Neuronal stem cell (in vitro differentiated cells): Measurements from ENCODE around the gene UPK1B.

Experiments
- DNase-seq: peaks from one replicate; pipeline ENCODE4 v3.0.0-alpha.2; 2013; ENCODE audit warnings: low spot score
- H2AFZ ChIP-seq: one replicate; pipeline ENCODE4 v1.6.1; 2013; ENCODE audit warnings: mild to moderate bottlenecking, low read length, inconsistent platforms
- H2AK5ac ChIP-seq: 2 replicates; pipeline ENCODE4 v1.6.1; 2013; ENCODE audit warnings: low read depth, mild to moderate bottlenecking, inconsistent platforms, low read length, moderate library complexity, mixed read lengths
- H2BK120ac ChIP-seq: 2 replicates; pipeline ENCODE4 v1.6.1; 2013; ENCODE audit warnings: low read depth, mild to moderate bottlenecking, inconsistent platforms, low read length, moderate library complexity, mixed read lengths
- H2BK12ac ChIP-seq: one replicate; pipeline ENCODE4 v1.6.1; 2013; ENCODE audit warnings: low read length, inconsistent platforms
- H2BK15ac ChIP-seq: 2 replicates; pipeline ENCODE4 v1.6.1; 2013; ENCODE audit warnings: mild to moderate bottlenecking, low read length, inconsistent platforms, mixed read lengths
- H2BK5ac ChIP-seq: one replicate; pipeline ENCODE4 v1.6.1; 2013; ENCODE audit warnings: inconsistent platforms, mild to moderate bottlenecking, low read length, moderate library complexity
- H3K14ac ChIP-seq: one replicate; pipeline ENCODE4 v1.6.1; 2013; ENCODE audit warnings: low read length, inconsistent platforms
- H3K18ac ChIP-seq: 2 replicates; pipeline ENCODE4 v1.6.1; 2013; ENCODE audit warnings: low read length, inconsistent platforms
- H3K23ac ChIP-seq: 2 replicates; pipeline ENCODE4 v1.6.1; 2013; ENCODE audit warnings: low read depth, mild to moderate bottlenecking, mixed read lengths, low read length, inconsistent platforms; ENCODE audit not compliant: poor library complexity
- H3K27ac ChIP-seq: replicated peaks from 3 replicates; pipeline ENCODE4 v1.5.1; 2013; ENCODE audit warnings: low read length, inconsistent platforms
- H3K27me3 ChIP-seq, 3 experiments: 2 replicates each; pipeline ENCODE4 v1.6.1; 2013; ENCODE audit warnings: low read length in 3 of 3, mild to moderate bottlenecking in 2 of 3, inconsistent platforms in 1 of 3, low read depth in 1 of 3, mixed read lengths in 1 of 3, moderate library complexity in 1 of 3; ENCODE audit not compliant: control insufficient read depth in 3 of 3, insufficient read depth in 3 of 3
- H3K36me3 ChIP-seq, 2 donors: replicated peaks in 1 of 2; 2 replicates each; pipeline ENCODE4 v1.6.1; 2013; ENCODE audit warnings: low read length in 2 of 2; ENCODE audit not compliant: control insufficient read depth in 2 of 2, insufficient read depth in 2 of 2
- H3K4ac ChIP-seq: 2 replicates; pipeline ENCODE4 v1.6.1; 2013; ENCODE audit warnings: inconsistent platforms, mild to moderate bottlenecking, low read length, moderate library complexity
- H3K4me1 ChIP-seq, 2 donors: 1 replicate in 1 of 2; 2 replicates in 1 of 2; pipeline ENCODE4 v1.6.1; 2013; ENCODE audit warnings: low read length in 2 of 2, low read depth in 1 of 2; ENCODE audit not compliant: control insufficient read depth in 2 of 2, insufficient read depth in 1 of 2
- H3K4me2 ChIP-seq: one replicate; pipeline ENCODE4 v1.6.1; 2013; ENCODE audit warnings: mild to moderate bottlenecking, low read length, inconsistent platforms; ENCODE audit not compliant: insufficient read depth, poor library complexity, severe bottlenecking
- H3K4me3 ChIP-seq, 2 donors: 2 replicates each; pipeline ENCODE4 v1.5.1; 2013; ENCODE audit warnings: low read length in 2 of 2, mild to moderate bottlenecking in 2 of 2, inconsistent platforms in 1 of 2, moderate library complexity in 1 of 2
- H3K79me1 ChIP-seq: one replicate; pipeline ENCODE4 v1.6.1; 2013; ENCODE audit warnings: low read depth, mild to moderate bottlenecking, inconsistent platforms, low read length, moderate library complexity
- H3K9ac ChIP-seq: one replicate; pipeline ENCODE4 v1.6.1; 2013; ENCODE audit warnings: mild to moderate bottlenecking, low read depth, low read length, inconsistent platforms; ENCODE audit not compliant: poor library complexity
- H3K9me3 ChIP-seq, 2 donors: replicated peaks in 1 of 2; 2 replicates each; pipeline versions ENCODE3 to v1.6.1; 2013; ENCODE audit warnings: low read length in 2 of 2, mild to moderate bottlenecking in 2 of 2, inconsistent platforms in 1 of 2, low read depth in 1 of 2, mixed read lengths in 1 of 2, moderate library complexity in 1 of 2; ENCODE audit not compliant: control insufficient read depth in 2 of 2, insufficient read depth in 1 of 2
- H4K8ac ChIP-seq: one replicate; pipeline ENCODE4 v1.6.1; 2013; ENCODE audit warnings: low read depth, mild to moderate bottlenecking, inconsistent platforms, low read length, moderate library complexity
- H4K91ac ChIP-seq: one replicate; pipeline ENCODE4 v1.6.1; 2013; ENCODE audit warnings: low read length, low read depth, mild to moderate bottlenecking, inconsistent platforms; ENCODE audit not compliant: poor library complexity
- whole genome bisulfite sequencing, 2 donors: extraction: QIAGEN DNeasy Blood & Tissue Kit; methylation state at CpG; one replicate each; pipeline ENCODE4 v1.1.7; 2013; ENCODE audit warnings: missing lambda C conversion rate in 2 of 2, mixed read lengths in 1 of 2; ENCODE audit not compliant: insufficient read length in 2 of 2, insufficient replicate concordance in 1 of 2; ENCODE audit errors: extremely low coverage in 2 of 2; 5-methylcytosine and 5-hydroxymethylcytosine counted together

Gene UPK1B

GRCh38 chr3:119205685-119206084 lies 32.3 kb downstream of the UPK1B start:
- Histone ChIP-seq H3K14ac (no peak overlapping the region), H3K23ac (no peak overlapping the region), H3K79me1 (no peaks in the 10 kb centered on the region), H2BK12ac (no peak overlapping the region), H3K27me3 (no peaks in the 10 kb centered on the region), H4K91ac (no peak overlapping the region), H3K4me3 (no peak overlapping the region), H2AFZ (no peak overlapping the region), H3K9me3 (no peaks in the 10 kb centered on the region), H3K18ac (no peak overlapping the region), H2BK15ac (no peak overlapping the region), H3K36me3 (peaks cover 1 to 11% of the 10 kb centered on the region in 2 donors), H3K4ac (no peak overlapping the region), H4K8ac (no peak overlapping the region), H2AK5ac (no peak overlapping the region), H3K4me2 (no peak overlapping the region), H3K4me1 (peaks cover 2 to 3% of the 10 kb centered on the region in 2 donors), H2BK5ac (no peak overlapping the region), H3K27ac (no peak overlapping the region), H2BK120ac (no peak overlapping the region), H3K9ac (no peak overlapping the region)
- no peak for DNase-seq
- no CpG with 5 or more reads among the region's 5 CpGs for WGBS, 2 donors

- no peaks in the 10 kb centered on the region for H3K27me3 ChIP-seq
- no peak overlapping the region for H2BK5ac ChIP-seq
- no peak overlapping the region for H2BK15ac ChIP-seq
- no peak overlapping the region for H3K9ac ChIP-seq
- no peak overlapping the region for H3K18ac ChIP-seq
- H3K79me1 ChIP-seq: no peaks in the 10 kb centered on the region
- H2AK5ac ChIP-seq: no peak overlapping the region
- H2BK12ac ChIP-seq: no peak overlapping the region
- H3K4ac ChIP-seq: no peak overlapping the region
- H3K23ac ChIP-seq: no peak overlapping the region
- H3K14ac ChIP-seq: no peak overlapping the region
- no peak overlapping the region for H4K91ac ChIP-seq
- WGBS, 2 donors: no CpG with 5 or more reads among the region's 4 CpGs
- H3K36me3 ChIP-seq: peaks cover 5 to 19% of the 10 kb centered on the region in 2 donors
- peaks cover 2 to 3% of the 10 kb centered on the region in 2 donors for H3K4me1 ChIP-seq
- H3K27ac ChIP-seq: no peak overlapping the region
- no peak overlapping the region for H2BK120ac ChIP-seq
- no peak overlapping the region for H4K8ac ChIP-seq
- H3K4me3 ChIP-seq: no peak overlapping the region
- DNase-seq: no peak
- no peak overlapping the region for H3K4me2 ChIP-seq
- no peak overlapping the region for H2AFZ ChIP-seq
- H3K9me3 ChIP-seq: no peaks in the 10 kb centered on the region
Measured at GRCh38 chr3:119206611-119207511, 33.5 kb downstream of the UPK1B start.

GRCh38 chr3:119207512-119207875 lies 34.1 kb downstream of the UPK1B start:
- WGBS, 2 donors: no CpG with 5 or more reads among the region's 3 CpGs
- no peak overlapping the region for H3K4me2 ChIP-seq
- peaks cover 6 to 26% of the 10 kb centered on the region in 2 donors for H3K36me3 ChIP-seq
- no peak overlapping the region for H3K4me3 ChIP-seq
- H3K18ac ChIP-seq: no peak overlapping the region
- H3K4me1 ChIP-seq: peaks cover 2 to 3% of the 10 kb centered on the region in 2 donors
- no peak overlapping the region for H2BK15ac ChIP-seq
- H3K9ac ChIP-seq: no peak overlapping the region
- H2BK120ac ChIP-seq: no peak overlapping the region
- no peak overlapping the region for H2BK5ac ChIP-seq
- H3K4ac ChIP-seq: no peak overlapping the region
- H3K79me1 ChIP-seq: no peaks in the 10 kb centered on the region
- no peak overlapping the region for H2AK5ac ChIP-seq
- no peak overlapping the region for H4K91ac ChIP-seq
- DNase-seq: no peak
- H3K27ac ChIP-seq: no peak overlapping the region
- H2AFZ ChIP-seq: no peak overlapping the region
- no peak overlapping the region for H3K23ac ChIP-seq
- H3K27me3 ChIP-seq: no peaks in the 10 kb centered on the region
- H3K9me3 ChIP-seq: no peaks in the 10 kb centered on the region
- no peak overlapping the region for H3K14ac ChIP-seq
- no peak overlapping the region for H4K8ac ChIP-seq
- no peak overlapping the region for H2BK12ac ChIP-seq

GRCh38 chr3:119211193-119211592 lies 37.8 kb downstream of the UPK1B start:
- no peak overlapping the region for H4K91ac ChIP-seq
- H3K18ac ChIP-seq: no peak overlapping the region
- no peaks in the 10 kb centered on the region for H3K79me1 ChIP-seq
- H4K8ac ChIP-seq: no peak overlapping the region
- no peak overlapping the region for H2BK120ac ChIP-seq
- H3K27ac ChIP-seq: no peak overlapping the region
- H3K9me3 ChIP-seq: no peaks in the 10 kb centered on the region
- H3K4me3 ChIP-seq: no peak overlapping the region
- H3K4me2 ChIP-seq: no peak overlapping the region
- DNase-seq: no peak
- H2AK5ac ChIP-seq: no peak overlapping the region
- H2BK12ac ChIP-seq: no peak overlapping the region
- no peak overlapping the region for H3K4ac ChIP-seq
- H3K27me3 ChIP-seq: no peaks in the 10 kb centered on the region
- H3K14ac ChIP-seq: no peak overlapping the region
- no CpG with 5 or more reads among the region's 4 CpGs for WGBS, 2 donors
- no peak overlapping the region for H2BK5ac ChIP-seq
- H2BK15ac ChIP-seq: no peak overlapping the region
- peaks cover 2 to 3% of the 10 kb centered on the region in 2 donors for H3K4me1 ChIP-seq
- peaks cover 15 to 60% of the 10 kb centered on the region in 2 donors for H3K36me3 ChIP-seq
- no peak overlapping the region for H2AFZ ChIP-seq
- no peak overlapping the region for H3K23ac ChIP-seq
- H3K9ac ChIP-seq: no peak overlapping the region
